ENCODE measurements around the gene ABCC9. TPM values are rescaled to one million over a fixed set of nuclear protein-coding genes. Genes with fewer than 3 reads are reported as not detected.

Gene ABCC9
- total RNA-seq, 3 donors from 2014 or later, result 10.2 to 52.0 (median 27.5) TPM

DNA sequence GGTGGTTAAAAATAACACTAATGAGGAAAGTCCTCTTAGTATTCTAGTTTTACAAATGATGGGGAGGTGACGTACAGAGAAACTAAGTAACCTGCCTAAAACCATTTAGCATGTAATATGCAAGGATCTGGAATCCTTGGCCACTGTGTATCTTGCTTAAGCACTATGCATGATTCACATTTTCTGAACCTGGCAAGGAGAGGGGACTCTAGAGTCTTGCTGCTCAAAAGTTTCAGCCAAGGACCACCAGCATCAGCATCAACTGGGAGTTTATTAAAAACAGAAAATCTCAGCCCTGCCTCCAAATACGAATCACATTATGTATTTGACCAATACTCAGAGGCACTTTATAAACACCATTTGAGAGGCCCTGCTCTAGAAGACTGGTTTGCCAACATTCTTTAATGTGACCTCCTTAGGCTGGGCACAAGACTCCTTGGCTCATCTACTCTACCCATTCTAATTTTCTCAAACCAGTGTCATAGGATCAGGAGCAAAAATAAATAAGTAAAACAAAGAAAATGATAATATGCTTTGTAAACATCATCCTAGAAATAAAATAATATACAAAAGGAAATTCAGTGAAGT, 52.9 kb downstream of the ABCC9 start:
- Histone ChIP-seq H3K9me3 (no peaks in the 10 kb centered on the region), H3K27ac (no peak overlapping the region), H3K4me1 (no peaks in the 10 kb centered on the region), H3K36me3 (no peaks in the 10 kb centered on the region), H3K27me3 (no peaks in the 10 kb centered on the region), H3K4me3 (no peak overlapping the region)
- intact Hi-C loops (cut with DNase I; ENCODE audit: low total_unique reads), result no loop called here
- TF ChIP-seq POLR2AphosphoS5 (IDR thresholded peaks at IDR 0.05), result no peak
- TF ChIP-seq POLR2A (IDR thresholded peaks at IDR 0.05), result no peak
- TF ChIP-seq, protein P1, sequence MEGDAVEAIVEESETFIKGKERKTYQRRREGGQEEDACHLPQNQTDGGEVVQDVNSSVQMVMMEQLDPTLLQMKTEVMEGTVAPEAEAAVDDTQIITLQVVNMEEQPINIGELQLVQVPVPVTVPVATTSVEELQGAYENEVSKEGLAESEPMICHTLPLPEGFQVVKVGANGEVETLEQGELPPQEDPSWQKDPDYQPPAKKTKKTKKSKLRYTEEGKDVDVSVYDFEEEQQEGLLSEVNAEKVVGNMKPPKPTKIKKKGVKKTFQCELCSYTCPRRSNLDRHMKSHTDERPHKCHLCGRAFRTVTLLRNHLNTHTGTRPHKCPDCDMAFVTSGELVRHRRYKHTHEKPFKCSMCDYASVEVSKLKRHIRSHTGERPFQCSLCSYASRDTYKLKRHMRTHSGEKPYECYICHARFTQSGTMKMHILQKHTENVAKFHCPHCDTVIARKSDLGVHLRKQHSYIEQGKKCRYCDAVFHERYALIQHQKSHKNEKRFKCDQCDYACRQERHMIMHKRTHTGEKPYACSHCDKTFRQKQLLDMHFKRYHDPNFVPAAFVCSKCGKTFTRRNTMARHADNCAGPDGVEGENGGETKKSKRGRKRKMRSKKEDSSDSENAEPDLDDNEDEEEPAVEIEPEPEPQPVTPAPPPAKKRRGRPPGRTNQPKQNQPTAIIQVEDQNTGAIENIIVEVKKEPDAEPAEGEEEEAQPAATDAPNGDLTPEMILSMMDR (IDR thresholded peaks at IDR 0.05), result no peak
- no peak for DNase-seq (ENCODE audit: low spot score in 2 of 2)

DNA sequence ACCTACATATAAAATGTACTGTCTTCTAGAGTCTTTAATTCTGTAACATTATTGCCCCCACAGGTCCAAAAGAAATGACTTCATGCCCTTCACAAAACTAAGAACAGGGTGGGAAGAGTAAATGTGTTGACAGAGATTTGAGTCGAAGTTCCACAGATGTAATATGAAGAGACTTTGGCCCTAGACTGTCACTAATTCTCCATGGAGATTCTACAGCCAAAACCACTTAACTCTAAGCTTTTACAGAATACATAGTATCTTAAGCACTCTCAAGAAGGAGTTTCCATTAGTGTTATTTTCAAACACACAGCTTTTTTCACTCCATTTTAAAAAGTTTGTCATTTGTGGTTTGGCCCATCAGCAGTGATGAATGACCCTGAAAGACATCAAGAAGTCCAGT, 56.3 kb downstream of the ABCC9 start:
- DNase-seq (ENCODE audit: low spot score in 2 of 2), result no peak
- no peak for TF ChIP-seq POLR2A (IDR thresholded peaks at IDR 0.05)
- TF ChIP-seq POLR2AphosphoS5 (IDR thresholded peaks at IDR 0.05), result no peak
- TF ChIP-seq, protein P1 (IDR thresholded peaks at IDR 0.05), result no peak
- no peaks in the 10 kb centered on the region for H3K27me3 ChIP-seq
- intact Hi-C loops (cut with DNase I; ENCODE audit: low total_unique reads), result no loop called here
- H3K36me3 ChIP-seq, result no peaks in the 10 kb centered on the region
- H3K4me3 ChIP-seq, result no peak overlapping the region
- no peaks in the 10 kb centered on the region for H3K9me3 ChIP-seq
- H3K4me1 ChIP-seq, result no peaks in the 10 kb centered on the region
- H3K27ac ChIP-seq, result no peak overlapping the region

DNA sequence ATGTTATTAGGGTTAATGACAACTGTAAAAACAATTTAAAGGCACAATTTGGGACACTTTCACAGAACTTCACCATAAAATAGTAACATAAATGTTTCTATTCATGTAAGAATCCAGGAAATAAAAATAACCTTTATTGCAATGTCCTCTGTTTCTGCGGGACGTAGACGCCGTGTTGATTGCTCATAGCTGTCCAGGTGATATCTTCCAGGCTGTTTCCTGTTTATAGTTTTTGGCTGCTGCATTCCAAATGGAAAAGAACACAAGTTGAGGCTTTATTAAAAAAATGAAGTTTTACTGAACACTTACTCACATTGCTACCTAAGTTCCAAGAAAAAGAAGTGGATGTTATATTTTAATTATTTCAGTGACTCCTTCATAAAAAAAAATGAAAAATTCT, 58.6 kb downstream of the ABCC9 start:
- no peak for DNase-seq (ENCODE audit: low spot score in 2 of 2)
- H3K27ac ChIP-seq, result no peak overlapping the region
- H3K36me3 ChIP-seq, result no peaks in the 10 kb centered on the region
- H3K4me1 ChIP-seq, result no peaks in the 10 kb centered on the region
- TF ChIP-seq, protein P1 (IDR thresholded peaks at IDR 0.05), result no peak
- TF ChIP-seq POLR2AphosphoS5 (IDR thresholded peaks at IDR 0.05) (no peak), POLR2A (IDR thresholded peaks at IDR 0.05) (no peak)
- no peak overlapping the region for H3K4me3 ChIP-seq
- H3K9me3 ChIP-seq, result no peaks in the 10 kb centered on the region
- intact Hi-C loops (cut with DNase I; ENCODE audit: low total_unique reads), result no loop called here
- H3K27me3 ChIP-seq, result no peaks in the 10 kb centered on the region

DNA sequence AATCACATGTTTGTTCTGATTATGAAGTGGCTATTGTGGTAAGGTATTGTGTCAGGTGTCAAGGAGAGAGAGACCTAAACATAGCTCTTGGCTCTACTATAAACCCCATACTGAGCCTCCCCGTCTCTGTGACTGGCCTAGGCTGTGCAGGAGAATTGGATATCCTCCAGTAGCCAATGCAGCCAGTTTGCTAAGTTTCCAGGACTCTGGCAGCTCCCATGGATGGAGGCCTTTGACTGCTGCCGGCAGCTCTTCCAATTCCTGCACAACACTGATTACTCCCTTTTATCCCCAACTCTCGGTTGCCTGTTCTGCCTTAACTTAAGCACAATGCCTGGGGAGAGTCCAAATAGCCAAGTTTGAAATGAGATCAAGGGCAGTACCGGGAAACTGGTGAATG, 59.3 kb downstream of the ABCC9 start:
- Histone ChIP-seq H3K4me1 (no peaks in the 10 kb centered on the region), H3K4me3 (no peak overlapping the region), H3K27ac (no peak overlapping the region), H3K27me3 (no peaks in the 10 kb centered on the region), H3K9me3 (no peaks in the 10 kb centered on the region), H3K36me3 (no peaks in the 10 kb centered on the region)
- no peak for TF ChIP-seq POLR2AphosphoS5 (IDR thresholded peaks at IDR 0.05)
- TF ChIP-seq, protein P1 (IDR thresholded peaks at IDR 0.05), result no peak
- no peak for DNase-seq (ENCODE audit: low spot score in 2 of 2)
- intact Hi-C loops (cut with DNase I; ENCODE audit: low total_unique reads), result no loop called here

DNA sequence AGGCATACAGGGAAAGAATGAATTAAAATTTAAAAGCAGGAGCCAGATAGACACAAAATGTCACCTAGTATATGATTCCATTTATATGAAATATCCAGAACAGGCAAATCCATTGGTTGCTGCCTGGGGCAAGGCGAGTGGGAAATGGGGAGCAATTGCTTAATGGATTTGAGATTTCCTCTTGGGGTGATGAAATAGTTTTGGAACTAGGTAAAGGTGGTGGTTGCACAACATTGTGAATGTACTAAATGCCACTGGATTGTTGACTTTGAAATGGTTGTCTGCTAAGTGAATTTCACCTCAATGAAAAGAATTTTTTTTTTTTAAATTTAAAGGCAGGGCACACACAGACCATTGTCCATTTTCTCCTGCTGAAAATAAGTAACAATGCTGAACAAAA, 61.9 kb downstream of the ABCC9 start:
- Histone ChIP-seq H3K9me3 (no peaks in the 10 kb centered on the region), H3K36me3 (no peaks in the 10 kb centered on the region), H3K27ac (no peak overlapping the region), H3K4me3 (no peak overlapping the region), H3K4me1 (no peaks in the 10 kb centered on the region), H3K27me3 (no peaks in the 10 kb centered on the region)
- no peak for DNase-seq (ENCODE audit: low spot score in 2 of 2)
- TF ChIP-seq POLR2A (IDR thresholded peaks at IDR 0.05) (no peak), POLR2AphosphoS5 (IDR thresholded peaks at IDR 0.05) (no peak)
- TF ChIP-seq, protein P1 (IDR thresholded peaks at IDR 0.05), result no peak
- intact Hi-C loops (cut with DNase I; ENCODE audit: low total_unique reads), result no loop called here

All from breast epithelium (tissue), 4 donors.